ENCODE results near the gene RBFOX1.
"Not testable (repeated sequence)": the region's sequence is repeated elsewhere in the genome, so short reads cannot be mapped to it uniquely, and the experiment has no call there.

RBFOX1 gene

DNA sequence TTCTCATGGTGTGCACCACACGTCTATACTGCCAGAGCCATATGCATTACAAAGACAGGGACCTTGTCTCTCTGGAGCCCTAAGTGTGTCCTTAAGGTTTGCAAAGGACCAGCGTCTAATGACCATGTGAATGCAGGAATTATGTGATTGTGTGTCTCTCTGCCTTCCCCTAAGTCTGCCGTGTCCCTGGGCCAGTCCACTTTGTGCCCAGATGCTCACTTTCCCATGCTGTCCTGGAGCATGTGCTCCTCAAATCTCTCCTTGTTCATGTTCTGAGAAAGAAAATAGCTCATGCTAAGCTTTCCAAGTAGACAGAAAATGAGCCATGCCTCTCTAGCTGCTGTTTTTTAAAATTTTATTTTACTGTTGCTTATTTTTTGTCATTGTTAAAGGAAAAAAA, 125.5 kb downstream of the RBFOX1 start:
- Histone ChIP-seq H3K4me1 (ENCODE audit: control insufficient read depth, insufficient read depth, low read length) (no peaks in the 10 kb centered on the region), H3K36me3 (ENCODE audit: control insufficient read depth in 2 of 2, insufficient read depth in 2 of 2, low read length in 2 of 2) (no peaks in the 10 kb centered on the region), H3K9ac (ENCODE audit: low read length in 2 of 2) (no peak overlapping the region), H3K4me3 (ENCODE audit: low read length in 2 of 2) (no peak overlapping the region), H3K27me3 (ENCODE audit: control insufficient read depth in 1 of 2, insufficient read depth in 2 of 2, low read length in 2 of 2) (no peaks in the 10 kb centered on the region), H3K27ac (ENCODE audit: low read length) (no peak overlapping the region), H3K9me3 (ENCODE audit: control insufficient read depth in 2 of 2, low read length in 2 of 2) (peaks cover 4 to 7% of the 10 kb centered on the region in 2 donors)

GRCh38 chr16:7470344-7470743, 137.7 kb downstream of the RBFOX1 start:
- no peaks in the 10 kb centered on the region for H3K4me1 ChIP-seq (ENCODE audit: control insufficient read depth, insufficient read depth, low read length)
- no peaks in the 10 kb centered on the region for H3K27me3 ChIP-seq (ENCODE audit: control insufficient read depth in 1 of 2, insufficient read depth in 2 of 2, low read length in 2 of 2)
- no peak overlapping the region for H3K4me3 ChIP-seq (ENCODE audit: low read length in 2 of 2)
- H3K27ac ChIP-seq (ENCODE audit: low read length): no peak overlapping the region
- no peaks in the 10 kb centered on the region for H3K36me3 ChIP-seq (ENCODE audit: control insufficient read depth in 2 of 2, insufficient read depth in 2 of 2, low read length in 2 of 2)
- no peaks in the 10 kb centered on the region for H3K9me3 ChIP-seq (ENCODE audit: control insufficient read depth in 2 of 2, low read length in 2 of 2)
- no peak overlapping the region for H3K9ac ChIP-seq (ENCODE audit: low read length in 2 of 2)

DNA sequence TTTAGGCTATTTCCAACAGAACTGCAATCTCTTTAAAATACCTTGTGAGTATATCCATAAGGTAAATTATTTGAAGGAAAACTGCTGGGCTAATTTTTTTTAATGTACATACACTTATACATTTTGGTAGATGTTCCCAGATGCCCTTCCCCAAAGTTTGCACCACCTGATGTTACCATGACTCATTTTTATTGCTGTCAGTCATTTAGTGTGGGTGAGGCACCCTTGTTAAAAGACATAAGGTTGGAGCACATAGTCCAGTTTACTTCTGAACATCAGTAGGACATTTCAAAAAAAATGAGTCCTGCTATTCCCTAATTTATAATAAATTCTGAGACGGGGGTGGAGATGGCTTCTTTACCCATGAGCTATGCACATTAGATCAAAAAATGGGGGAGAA, 138.6 kb downstream of the RBFOX1 start:
- no peak overlapping the region for H3K9ac ChIP-seq (ENCODE audit: low read length in 2 of 2)
- H3K4me1 ChIP-seq (ENCODE audit: control insufficient read depth, insufficient read depth, low read length): no peaks in the 10 kb centered on the region
- H3K9me3 ChIP-seq (ENCODE audit: control insufficient read depth in 2 of 2, low read length in 2 of 2): no peaks in the 10 kb centered on the region
- no peaks in the 10 kb centered on the region for H3K27me3 ChIP-seq (ENCODE audit: control insufficient read depth in 1 of 2, insufficient read depth in 2 of 2, low read length in 2 of 2)
- H3K36me3 ChIP-seq (ENCODE audit: control insufficient read depth in 2 of 2, insufficient read depth in 2 of 2, low read length in 2 of 2): no peaks in the 10 kb centered on the region
- no peak overlapping the region for H3K4me3 ChIP-seq (ENCODE audit: low read length in 2 of 2)
- no peak overlapping the region for H3K27ac ChIP-seq (ENCODE audit: low read length)

- Histone ChIP-seq H3K9ac (ENCODE audit: low read length in 2 of 2) (no peak overlapping the region), H3K4me3 (ENCODE audit: low read length in 2 of 2) (no peak overlapping the region), H3K27me3 (ENCODE audit: control insufficient read depth in 1 of 2, insufficient read depth in 2 of 2, low read length in 2 of 2) (peaks cover 0 to 2% of the 10 kb centered on the region in 2 donors), H3K36me3 (ENCODE audit: control insufficient read depth in 2 of 2, insufficient read depth in 2 of 2, low read length in 2 of 2) (no peaks in the 10 kb centered on the region), H3K4me1 (ENCODE audit: control insufficient read depth, insufficient read depth, low read length) (no peaks in the 10 kb centered on the region), H3K27ac (ENCODE audit: low read length) (no peak overlapping the region), H3K9me3 (ENCODE audit: control insufficient read depth in 2 of 2, low read length in 2 of 2) (no peaks in the 10 kb centered on the region)
These were observed 149.4 kb downstream of the RBFOX1 start for GRCh38 chr16:7482032-7482431.

DNA sequence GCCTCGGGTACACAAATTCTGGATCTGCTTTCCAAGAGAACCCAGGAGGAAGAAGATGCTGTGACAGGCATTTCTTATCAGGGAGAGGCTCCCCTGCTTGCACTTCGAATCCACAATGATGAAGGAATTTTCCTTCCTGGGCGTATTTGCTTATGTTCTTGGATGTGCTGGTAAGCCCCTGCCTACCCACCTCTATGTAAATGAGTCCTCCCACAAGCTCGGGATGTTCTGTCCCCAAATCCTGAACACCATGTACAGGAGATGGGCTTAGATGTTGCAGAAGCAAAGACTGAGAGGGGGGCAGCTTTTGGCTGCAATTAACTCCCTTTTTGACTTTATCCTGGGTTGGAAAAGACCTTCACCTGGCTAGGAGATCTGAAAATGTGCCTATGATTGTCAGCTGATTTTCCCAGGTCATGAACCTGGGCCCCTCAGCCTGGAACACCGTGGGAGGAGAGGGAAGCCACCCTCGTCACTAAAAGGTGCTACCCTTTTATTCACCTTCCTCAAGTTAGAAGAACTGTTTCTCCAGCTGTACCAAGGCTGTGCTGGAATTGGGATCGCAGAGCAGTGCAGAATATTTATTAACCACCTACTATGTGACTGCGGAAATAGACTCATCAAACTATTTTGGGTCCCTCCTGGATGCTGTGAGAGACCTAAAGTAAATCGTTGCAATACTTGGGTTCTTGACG, 150.1 kb downstream of the RBFOX1 start:
- Histone ChIP-seq H3K36me3 (ENCODE audit: control insufficient read depth in 2 of 2, insufficient read depth in 2 of 2, low read length in 2 of 2) (no peaks in the 10 kb centered on the region), H3K27ac (ENCODE audit: low read length) (no peak overlapping the region)

DNA sequence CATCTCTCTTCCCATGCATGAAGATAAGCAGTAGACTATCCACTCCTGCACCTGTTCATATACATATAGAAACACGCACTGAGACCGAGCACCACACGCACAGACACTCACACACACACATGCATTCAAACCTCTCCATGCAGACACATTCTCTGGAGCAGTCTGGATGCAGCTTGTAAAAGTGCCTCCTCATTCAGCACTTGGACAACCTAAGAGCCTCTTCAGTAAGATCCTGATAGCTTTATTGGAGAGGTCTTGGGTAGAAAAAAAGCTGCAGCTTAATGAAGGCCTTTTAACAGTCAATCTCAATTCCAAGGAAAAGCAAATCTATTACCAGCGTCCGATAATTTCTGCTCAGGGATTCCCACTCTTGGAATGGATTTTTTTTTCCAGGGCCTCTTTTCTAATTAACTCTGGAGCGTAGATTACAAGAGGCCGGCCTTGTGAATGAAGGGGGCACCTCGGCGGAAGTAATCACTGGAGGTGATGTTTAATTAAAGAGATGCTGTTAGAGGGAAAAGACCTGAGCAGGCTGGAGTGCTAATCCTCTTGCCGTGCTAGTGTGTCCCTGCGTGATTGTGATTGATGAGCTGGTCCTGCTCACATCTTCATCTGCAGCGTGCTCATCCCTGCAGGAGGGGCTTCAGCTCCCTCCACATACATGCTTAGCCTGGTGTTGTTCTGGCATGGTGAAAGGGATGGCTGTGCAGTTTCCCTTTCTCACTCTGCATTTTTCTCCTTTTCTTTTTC, 155.1 kb downstream of the RBFOX1 start:
- no peak overlapping the region for H3K9ac ChIP-seq (ENCODE audit: low read length in 2 of 2)
- H3K4me1 ChIP-seq (ENCODE audit: control insufficient read depth, insufficient read depth, low read length): no peaks in the 10 kb centered on the region
- peaks cover 0 to 2% of the 10 kb centered on the region in 2 donors for H3K9me3 ChIP-seq (ENCODE audit: control insufficient read depth in 2 of 2, low read length in 2 of 2)
- no peak overlapping the region for H3K27ac ChIP-seq (ENCODE audit: low read length)
- no peaks in the 10 kb centered on the region for H3K36me3 ChIP-seq (ENCODE audit: control insufficient read depth in 2 of 2, insufficient read depth in 2 of 2, low read length in 2 of 2)
- H3K27me3 ChIP-seq (ENCODE audit: control insufficient read depth in 1 of 2, insufficient read depth in 2 of 2, low read length in 2 of 2): peaks cover 0 to 2% of the 10 kb centered on the region in 2 donors
- H3K4me3 ChIP-seq (ENCODE audit: low read length in 2 of 2): no peak overlapping the region

More for the DNA sequence above, 150.1 kb downstream of the RBFOX1 start:
- Histone ChIP-seq H3K9me3 (ENCODE audit: control insufficient read depth in 2 of 2, low read length in 2 of 2) (no peaks in the 10 kb centered on the region), H3K27me3 (ENCODE audit: control insufficient read depth in 1 of 2, insufficient read depth in 2 of 2, low read length in 2 of 2) (peaks cover 0 to 2% of the 10 kb centered on the region in 2 donors), H3K9ac (ENCODE audit: low read length in 2 of 2) (no peak overlapping the region), H3K4me3 (ENCODE audit: low read length in 2 of 2) (no peak overlapping the region), H3K4me1 (ENCODE audit: control insufficient read depth, insufficient read depth, low read length) (no peaks in the 10 kb centered on the region)

- Histone ChIP-seq H3K27ac (ENCODE audit: low read length) (no peak overlapping the region), H3K27me3 (ENCODE audit: control insufficient read depth in 1 of 2, insufficient read depth in 2 of 2, low read length in 2 of 2) (no peaks in the 10 kb centered on the region), H3K4me3 (ENCODE audit: low read length in 2 of 2) (no peak overlapping the region), H3K9ac (ENCODE audit: low read length in 2 of 2) (no peak overlapping the region), H3K9me3 (ENCODE audit: control insufficient read depth in 2 of 2, low read length in 2 of 2) (peaks cover 0 to 2% of the 10 kb centered on the region in 2 donors), H3K36me3 (ENCODE audit: control insufficient read depth in 2 of 2, insufficient read depth in 2 of 2, low read length in 2 of 2) (no peaks in the 10 kb centered on the region), H3K4me1 (ENCODE audit: control insufficient read depth, insufficient read depth, low read length) (no peaks in the 10 kb centered on the region)
These were observed 159.5 kb downstream of the RBFOX1 start for GRCh38 chr16:7492122-7492521.

- H3K36me3 ChIP-seq (ENCODE audit: control insufficient read depth in 2 of 2, insufficient read depth in 2 of 2, low read length in 2 of 2): no peaks in the 10 kb centered on the region
- no peak overlapping the region for H3K27ac ChIP-seq (ENCODE audit: low read length)
- no peaks in the 10 kb centered on the region for H3K4me1 ChIP-seq (ENCODE audit: control insufficient read depth, insufficient read depth, low read length)
- H3K9me3 ChIP-seq (ENCODE audit: control insufficient read depth in 2 of 2, low read length in 2 of 2): peaks cover 0 to 2% of the 10 kb centered on the region in 2 donors
- H3K4me3 ChIP-seq (ENCODE audit: low read length in 2 of 2): no peak overlapping the region
- no peak overlapping the region for H3K9ac ChIP-seq (ENCODE audit: low read length in 2 of 2)
- no peaks in the 10 kb centered on the region for H3K27me3 ChIP-seq (ENCODE audit: control insufficient read depth in 1 of 2, insufficient read depth in 2 of 2, low read length in 2 of 2)
These were observed 160.5 kb downstream of the RBFOX1 start for GRCh38 chr16:7493133-7493532.

DNA sequence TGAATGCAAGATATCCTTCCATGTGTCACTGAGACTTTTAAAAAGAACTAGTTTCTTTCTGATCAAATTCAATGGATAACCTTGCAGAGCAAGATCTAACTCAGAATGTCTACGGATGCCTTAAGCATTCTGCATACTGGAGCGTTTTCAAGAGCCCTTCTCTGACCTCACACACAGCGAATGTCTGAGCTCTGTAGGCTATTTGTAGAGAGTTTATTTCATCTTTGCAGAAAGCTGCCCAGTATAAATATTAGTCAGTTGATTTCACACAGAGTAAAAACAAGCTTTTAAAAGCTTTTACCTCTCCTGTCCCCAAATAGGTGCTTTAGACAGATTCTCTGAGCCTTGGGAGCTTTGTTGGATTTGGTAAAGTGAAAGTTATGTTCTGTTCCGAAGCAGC, 165.0 kb downstream of the RBFOX1 start:
- no peak overlapping the region for H3K4me3 ChIP-seq (ENCODE audit: low read length in 2 of 2)
- no peaks in the 10 kb centered on the region for H3K36me3 ChIP-seq (ENCODE audit: control insufficient read depth in 2 of 2, insufficient read depth in 2 of 2, low read length in 2 of 2)
- no peaks in the 10 kb centered on the region for H3K4me1 ChIP-seq (ENCODE audit: control insufficient read depth, insufficient read depth, low read length)
- no peak overlapping the region for H3K9ac ChIP-seq (ENCODE audit: low read length in 2 of 2)
- H3K9me3 ChIP-seq (ENCODE audit: control insufficient read depth in 2 of 2, low read length in 2 of 2): no peaks in the 10 kb centered on the region
- no peak overlapping the region for H3K27ac ChIP-seq (ENCODE audit: low read length)
- no peaks in the 10 kb centered on the region for H3K27me3 ChIP-seq (ENCODE audit: control insufficient read depth in 1 of 2, insufficient read depth in 2 of 2, low read length in 2 of 2)

GRCh38 chr16:7501868-7502267, 169.2 kb downstream of the RBFOX1 start:
- Histone ChIP-seq H3K9me3 (ENCODE audit: control insufficient read depth in 2 of 2, low read length in 2 of 2) (no peaks in the 10 kb centered on the region), H3K27ac (ENCODE audit: low read length) (no peak overlapping the region), H3K4me1 (ENCODE audit: control insufficient read depth, insufficient read depth, low read length) (no peaks in the 10 kb centered on the region)

DNA sequence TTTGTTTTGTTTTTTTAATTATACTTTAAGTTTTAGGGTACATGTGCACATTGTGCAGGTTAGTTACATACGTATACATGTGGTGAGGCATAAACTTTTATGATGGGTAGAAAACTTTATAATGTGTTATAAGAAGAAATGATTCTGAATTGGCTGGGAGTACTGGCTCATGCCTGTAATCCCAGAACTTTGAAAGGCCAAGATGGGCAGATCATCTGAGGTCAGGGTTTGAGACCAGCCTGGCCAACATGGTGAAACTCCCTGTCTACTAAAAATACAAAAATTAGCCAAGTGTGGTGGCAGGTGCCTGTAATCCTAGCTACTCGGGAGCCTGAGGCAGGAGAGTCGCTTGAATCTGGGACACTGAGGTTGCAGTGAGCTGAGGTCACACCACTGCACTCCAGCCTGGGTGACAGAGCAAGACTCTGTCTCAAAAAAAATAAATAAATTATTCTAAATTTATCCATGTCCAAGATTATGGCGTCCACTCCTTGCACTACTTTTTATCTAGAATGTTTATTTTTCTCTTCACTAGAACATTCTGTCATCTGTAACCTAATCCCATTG, 170.0 kb downstream of the RBFOX1 start:
- H3K9me3 ChIP-seq (ENCODE audit: control insufficient read depth in 2 of 2, low read length in 2 of 2); H3K27ac ChIP-seq (ENCODE audit: low read length); H3K4me3 ChIP-seq (ENCODE audit: low read length in 2 of 2); H3K27me3 ChIP-seq (ENCODE audit: control insufficient read depth in 1 of 2, insufficient read depth in 2 of 2, low read length in 2 of 2); H3K9ac ChIP-seq (ENCODE audit: low read length in 2 of 2); H3K4me1 ChIP-seq (ENCODE audit: control insufficient read depth, insufficient read depth, low read length); H3K36me3 ChIP-seq (ENCODE audit: control insufficient read depth in 2 of 2, insufficient read depth in 2 of 2, low read length in 2 of 2): not testable (repeated sequence)

More at GRCh38 chr16:7501868-7502267, 169.2 kb downstream of the RBFOX1 start:
- H3K27me3 ChIP-seq (ENCODE audit: control insufficient read depth in 1 of 2, insufficient read depth in 2 of 2, low read length in 2 of 2): no peaks in the 10 kb centered on the region
- H3K9ac ChIP-seq (ENCODE audit: low read length in 2 of 2): no peak overlapping the region
- no peak overlapping the region for H3K4me3 ChIP-seq (ENCODE audit: low read length in 2 of 2)
- no peaks in the 10 kb centered on the region for H3K36me3 ChIP-seq (ENCODE audit: control insufficient read depth in 2 of 2, insufficient read depth in 2 of 2, low read length in 2 of 2)
